Testis (tissue), 2 donors: ENCODE data around the gene GUCY1A1.

ENCODE experiments used
- POLR2A ChIP-seq: fragments of 450-650 bp; IDR thresholded peaks from one replicate; pipeline ENCODE4 v1.6.1; 2017; ENCODE audit warnings: antibody characterized with exemption, mild to moderate bottlenecking, moderate library complexity
- TF ChIP-seq, protein P1 (sequence below), 3 experiments: fragments of 450-650 bp in 2 of 3; fragments of 200-600 bp in 1 of 3; sonication (generic) in 1 of 3; IDR thresholded peaks; one replicate each; pipeline ENCODE4 v1.5.1; 2016 to 2019; ENCODE audit warnings: antibody characterized with exemption in 3 of 3, mild to moderate bottlenecking in 2 of 3, moderate library complexity in 1 of 3

- TF ChIP-seq, protein P1, sequence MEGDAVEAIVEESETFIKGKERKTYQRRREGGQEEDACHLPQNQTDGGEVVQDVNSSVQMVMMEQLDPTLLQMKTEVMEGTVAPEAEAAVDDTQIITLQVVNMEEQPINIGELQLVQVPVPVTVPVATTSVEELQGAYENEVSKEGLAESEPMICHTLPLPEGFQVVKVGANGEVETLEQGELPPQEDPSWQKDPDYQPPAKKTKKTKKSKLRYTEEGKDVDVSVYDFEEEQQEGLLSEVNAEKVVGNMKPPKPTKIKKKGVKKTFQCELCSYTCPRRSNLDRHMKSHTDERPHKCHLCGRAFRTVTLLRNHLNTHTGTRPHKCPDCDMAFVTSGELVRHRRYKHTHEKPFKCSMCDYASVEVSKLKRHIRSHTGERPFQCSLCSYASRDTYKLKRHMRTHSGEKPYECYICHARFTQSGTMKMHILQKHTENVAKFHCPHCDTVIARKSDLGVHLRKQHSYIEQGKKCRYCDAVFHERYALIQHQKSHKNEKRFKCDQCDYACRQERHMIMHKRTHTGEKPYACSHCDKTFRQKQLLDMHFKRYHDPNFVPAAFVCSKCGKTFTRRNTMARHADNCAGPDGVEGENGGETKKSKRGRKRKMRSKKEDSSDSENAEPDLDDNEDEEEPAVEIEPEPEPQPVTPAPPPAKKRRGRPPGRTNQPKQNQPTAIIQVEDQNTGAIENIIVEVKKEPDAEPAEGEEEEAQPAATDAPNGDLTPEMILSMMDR (IDR thresholded peaks at IDR 0.05): no peak
- no peak for TF ChIP-seq POLR2A
Measured at GRCh38 chr4:155656025-155656424, 10.6 kb upstream of the GUCY1A1 start.
